ENCODE results near the gene SH3RF3. TPM values are rescaled to one million over a fixed set of nuclear protein-coding genes. Genes with fewer than 3 reads are reported as not detected.

The SH3RF3 gene
- total RNA-seq, 1 experiment from 2014 or later: not detected

- Histone ChIP-seq H3K4me1 (ENCODE audit: control insufficient read depth in 1 of 2, insufficient read depth in 2 of 2, low read length in 2 of 2) (no peaks in the 10 kb centered on the region), H3K27me3 (ENCODE audit: insufficient read depth, low read length) (peaks cover 6% of the 10 kb centered on the region; the same call in 1 of the 2 replicates), H4K20me1 (ENCODE audit: insufficient read depth) (no peaks in the 10 kb centered on the region), H3K9me2 (ENCODE audit: insufficient read depth) (no peaks in the 10 kb centered on the region), H2AFZ (ENCODE audit: low read depth, low read length, poor library complexity, severe bottlenecking) (no peak overlapping the region), H3K79me2 (ENCODE audit: insufficient read depth, low read length) (no peaks in the 10 kb centered on the region), H3K9ac (ENCODE audit: low read length) (no peak overlapping the region), H3K36me3 (ENCODE audit: control insufficient read depth in 1 of 2, insufficient read depth in 2 of 2, low read length in 2 of 2) (no peaks in the 10 kb centered on the region), H3K9me3 (ENCODE audit: control insufficient read depth in 1 of 2, insufficient read depth in 1 of 2, low read depth in 1 of 2, low read length in 2 of 2) (no peaks in the 10 kb centered on the region), H3K4me3 (replicated peaks in 1 of 2; ENCODE audit: low read depth in 1 of 2, low read length in 2 of 2) (no peak overlapping the region), H3K27ac (ENCODE audit: low read depth, low read length) (no peak overlapping the region), H3K4me2 (ENCODE audit: low read length) (no peak overlapping the region)
- ChIA-PET RAD21 (ENCODE audit: low non-redundant PET in 1 of 2, low total read pairs in 2 of 2, uncharacterized antibody in 2 of 2, unreplicated experiment in 2 of 2) (no interaction called here), CTCF (no interaction called here), POLR2A (no interaction called here)
- TF ChIP-seq EZH2 (IDR thresholded peaks at IDR 0.05): no peak
- no peak for TF ChIP-seq RAD21 (IDR thresholded peaks at IDR 0.05; ENCODE audit: low read depth)
- no peak for TF ChIP-seq CTCF (IDR thresholded peaks at IDR 0.05 in 2 of 3, conservative IDR thresholded peaks at IDR 0.05 in 1 of 3; ENCODE audit: borderline replicate concordance in 1 of 3, insufficient read depth in 1 of 3, low read depth in 2 of 3, low read length in 2 of 3)
- TF ChIP-seq ZFX (IDR thresholded peaks at IDR 0.05): no peak
- no peak for TF ChIP-seq ZBTB33 (IDR thresholded peaks at IDR 0.05; ENCODE audit: extremely low read depth, insufficient replicate concordance, low read length)
- no peak for TF ChIP-seq SP1 (IDR thresholded peaks at IDR 0.05; ENCODE audit: low read depth)
- TF ChIP-seq TCF7L2 (IDR thresholded peaks at IDR 0.05; ENCODE audit: borderline replicate concordance, extremely low read depth, insufficient read depth, insufficient read length): no peak
- no peak for TF ChIP-seq SIN3A (IDR thresholded peaks at IDR 0.05; ENCODE audit: low read depth)
- no peak for TF ChIP-seq MAX (IDR thresholded peaks at IDR 0.05)
- TF ChIP-seq POLR2AphosphoS5 (IDR thresholded peaks at IDR 0.05; ENCODE audit: low read depth, low read length): no peak
- TF ChIP-seq EZH2phosphoT487 (IDR thresholded peaks at IDR 0.05; ENCODE audit: borderline replicate concordance): no peak
- no peak for TF ChIP-seq FOSL1 (IDR thresholded peaks at IDR 0.05; ENCODE audit: low read depth)
- no peak for TF ChIP-seq ATF3 (IDR thresholded peaks at IDR 0.05)
- no peak for TF ChIP-seq ZNF274 (IDR thresholded peaks at IDR 0.05; ENCODE audit: low read depth, low read length)
- no peak for DNase-seq (ENCODE audit: low read depth, low spot score)
- no TSS peak for BruUV-seq (replicated peaks)
- ATAC-seq: no peak
- intact Hi-C loops (cut with micrococcal nuclease): no loop called here
These were observed 216.1 kb downstream of the SH3RF3 start for GRCh38 chr2:109345091-109345490.

Measured in HCT116 (cell line).